Measurements from ENCODE around the gene TSG101.

TSG101 gene

DNA sequence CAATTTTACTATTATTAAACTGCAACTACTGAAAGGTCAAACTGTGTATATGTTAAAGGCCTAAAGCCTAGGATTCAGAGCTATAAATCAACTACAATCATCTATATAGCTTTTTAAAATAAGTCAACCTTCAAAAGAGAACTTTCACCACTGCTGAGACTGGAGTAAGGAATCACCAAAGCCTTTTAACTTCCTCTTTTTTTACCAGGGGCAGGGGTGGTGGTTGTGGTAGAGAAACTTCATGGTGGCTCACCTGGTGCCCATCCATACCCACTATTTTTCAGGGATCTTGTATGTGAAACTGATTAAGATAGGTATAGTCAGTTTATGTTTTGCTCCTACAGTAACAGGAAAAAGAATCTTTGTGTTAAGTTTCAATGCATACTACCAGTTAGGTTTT lies 31.5 kb downstream of the TSG101 start:
- H3K27ac ChIP-seq: no peak overlapping the region

GRCh38 chr11:18493310-18493709 lies 33.4 kb downstream of the TSG101 start:
- H3K4me3 ChIP-seq: no peak overlapping the region
- no peak overlapping the region for H3K27ac ChIP-seq

More for the DNA sequence above, 31.5 kb downstream of the TSG101 start:
- H3K4me3 ChIP-seq: no peak overlapping the region

GRCh38 chr11:18492888-18493287 lies 33.9 kb downstream of the TSG101 start:
- Histone ChIP-seq H3K4me3 (no peak overlapping the region), H3K27ac (no peak overlapping the region)

DNA sequence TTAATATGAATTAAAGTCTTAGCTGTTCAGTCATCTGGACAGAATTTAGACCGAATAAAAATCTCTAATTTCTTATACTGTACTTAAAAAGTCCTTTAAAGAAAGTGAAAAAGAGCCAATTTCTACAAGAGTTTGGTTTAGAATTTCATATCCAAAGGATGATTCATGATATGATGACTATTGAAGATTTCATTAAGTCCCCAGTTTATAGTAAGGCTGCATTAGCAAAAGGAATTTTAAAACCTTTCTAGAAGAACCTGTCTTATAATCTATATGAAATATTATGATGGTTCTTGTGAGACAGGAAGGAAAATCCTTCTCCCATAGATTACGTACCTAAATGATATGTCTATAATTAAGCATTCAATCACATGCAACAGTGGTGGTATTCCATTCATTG lies 34.8 kb downstream of the TSG101 start:
- Histone ChIP-seq H3K27ac (no peak overlapping the region), H3K4me3 (no peak overlapping the region)

DNA sequence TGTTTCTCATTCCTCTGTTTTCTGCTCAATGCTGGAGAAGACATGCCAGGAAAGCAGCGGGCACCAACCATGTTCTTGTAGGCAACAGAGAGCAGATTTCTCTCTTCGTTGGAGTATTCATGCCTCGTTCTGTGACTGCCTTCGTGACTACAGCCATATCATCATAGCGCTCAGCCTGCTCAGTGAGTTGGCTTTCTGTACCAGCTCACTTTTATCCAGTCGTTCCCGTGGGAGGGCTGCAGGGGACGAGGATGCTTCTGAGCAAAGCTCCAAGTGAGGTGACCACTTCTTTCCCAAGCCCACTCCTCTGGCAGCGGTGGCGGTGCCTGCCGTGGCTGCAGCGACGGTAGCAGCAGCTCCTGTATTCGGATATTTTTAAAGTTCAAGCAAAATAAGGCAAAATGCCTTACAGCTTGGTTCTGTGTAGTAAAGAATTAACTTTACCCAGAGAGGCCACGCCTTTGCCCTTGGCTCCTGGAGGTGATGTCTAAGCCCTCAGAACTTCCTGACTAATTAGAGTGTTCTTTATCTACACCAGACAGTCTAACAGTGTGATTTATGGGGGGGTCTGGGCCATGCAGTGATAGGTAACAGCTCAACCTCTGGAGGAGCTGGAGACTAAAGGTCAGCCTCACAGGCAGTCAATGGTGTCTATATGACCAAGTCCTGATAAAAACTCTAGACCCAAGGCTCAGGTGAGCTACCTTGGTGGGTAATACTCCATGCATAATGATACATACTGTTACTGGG lies 35.8 kb downstream of the TSG101 start:
- H3K27ac ChIP-seq: peak overlapping the region in 1 of 21 experiments; percentile 21
- H3K4me3 ChIP-seq: no peak overlapping the region

DNA sequence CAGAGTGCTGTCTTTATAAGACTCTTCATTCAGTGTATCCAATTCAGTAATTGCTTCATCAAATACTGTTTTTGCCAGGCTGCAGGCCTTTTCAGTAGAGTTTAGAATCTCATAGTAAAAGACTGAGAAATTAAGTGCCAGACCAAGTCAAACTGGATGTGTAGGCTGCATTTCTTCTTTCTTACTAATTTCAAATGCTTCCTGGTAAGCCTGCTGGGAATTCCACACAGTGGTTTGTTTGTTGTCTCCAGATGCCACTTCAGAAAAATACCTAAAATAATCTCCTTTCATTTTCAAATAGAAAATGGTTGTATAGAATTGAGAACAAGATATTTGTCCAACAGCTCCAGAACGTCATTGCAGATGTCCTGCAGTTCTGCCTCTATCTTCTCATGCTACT lies 36.4 kb downstream of the TSG101 start:
- H3K27ac ChIP-seq: peak overlapping the region in 1 of 21 experiments; percentile 21
- no peak overlapping the region for H3K4me3 ChIP-seq

DNA sequence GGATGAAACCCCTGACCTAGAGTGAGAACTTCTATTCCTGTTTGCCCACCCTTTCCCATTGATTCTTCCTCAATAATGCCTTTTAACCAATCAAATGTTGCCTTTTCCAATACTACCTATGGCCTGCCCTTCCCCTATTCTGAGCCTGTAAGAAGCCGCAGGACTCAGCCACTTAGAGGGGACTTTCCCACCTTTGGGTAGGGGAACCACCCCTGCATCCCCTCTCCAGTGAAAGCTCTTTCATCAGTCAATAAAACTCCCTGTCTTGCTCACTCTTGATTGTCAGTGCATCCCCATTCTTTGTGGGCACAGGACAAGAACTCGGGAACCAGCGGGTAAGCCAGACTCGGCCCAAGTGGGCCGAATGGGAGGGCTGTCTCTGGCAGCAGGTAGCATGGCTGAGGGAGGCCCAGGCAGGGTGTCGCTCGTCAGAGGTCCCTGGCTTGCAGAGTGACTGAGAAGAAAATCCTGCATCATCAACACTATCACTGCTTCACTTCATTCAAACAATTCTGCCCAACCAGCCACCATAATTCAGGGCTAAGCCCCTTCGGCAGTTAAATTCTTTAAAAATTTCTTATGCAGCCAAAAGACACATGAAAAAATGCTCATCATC lies 40.7 kb downstream of the TSG101 start:
- no peak overlapping the region for H3K4me3 ChIP-seq
- no peak overlapping the region for H3K27ac ChIP-seq

GRCh38 chr11:18479063-18479462 lies 47.7 kb downstream of the TSG101 start:
- Histone ChIP-seq H3K27ac (no peak overlapping the region), H3K4me3 (no peak overlapping the region)

GRCh38 chr11:18472587-18472986 lies 54.2 kb downstream of the TSG101 start:
- Histone ChIP-seq H3K4me3 (no peak overlapping the region), H3K27ac (no peak overlapping the region)

- Histone ChIP-seq H3K27ac (no peak overlapping the region), H3K4me3 (no peak overlapping the region)
These were observed 54.7 kb downstream of the TSG101 start for GRCh38 chr11:18471995-18472394.

DNA sequence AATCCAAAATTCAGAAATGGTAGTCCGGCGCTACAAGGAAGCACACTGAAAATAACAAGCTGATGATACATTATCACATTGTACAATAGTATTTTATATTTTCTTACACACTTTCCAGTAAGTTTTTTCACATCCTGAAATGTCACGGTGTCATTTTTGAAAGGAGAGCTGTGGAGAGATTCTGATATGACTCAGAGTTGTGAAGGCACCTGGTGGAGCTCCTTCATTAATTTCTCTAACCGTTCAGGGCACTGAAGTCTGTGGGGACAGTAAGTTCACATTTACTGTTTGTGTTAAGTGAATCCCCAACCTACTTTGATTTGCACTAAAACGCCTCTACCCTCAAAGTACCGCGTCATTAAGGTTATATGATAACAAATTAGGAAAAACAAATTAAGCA lies 57.8 kb downstream of the TSG101 start:
- Histone ChIP-seq H3K27ac (no peak overlapping the region), H3K4me3 (no peak overlapping the region)

GRCh38 chr11:18468059-18468458 lies 58.7 kb downstream of the TSG101 start:
- Histone ChIP-seq H3K4me3 (no peak overlapping the region), H3K27ac (no peak overlapping the region)

DNA sequence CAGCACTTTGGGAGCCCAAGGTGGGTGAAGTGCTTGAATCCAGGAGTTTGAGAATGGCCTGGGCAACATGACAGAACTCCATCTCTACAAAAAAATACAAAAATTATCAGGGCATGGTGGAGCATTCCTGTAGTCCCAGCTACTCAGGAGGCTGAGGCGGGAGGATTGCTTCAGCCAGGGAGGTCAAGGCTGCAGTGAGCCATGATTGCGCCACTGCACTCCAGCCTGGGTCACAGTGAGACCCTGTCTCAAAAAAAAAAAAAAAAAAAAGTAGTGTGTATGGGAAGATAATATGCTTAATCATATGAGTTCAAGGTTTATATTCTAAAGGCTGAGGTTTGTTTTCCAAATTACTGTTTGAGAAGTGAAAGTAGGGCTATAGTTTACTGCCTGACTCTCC lies 60.3 kb downstream of the TSG101 start:
- Histone ChIP-seq H3K27ac (no peak overlapping the region), H3K4me3 (no peak overlapping the region)

- no peak overlapping the region for H3K27ac ChIP-seq
- H3K4me3 ChIP-seq: no peak overlapping the region
These were observed 63.3 kb downstream of the TSG101 start for GRCh38 chr11:18463439-18463838.

DNA sequence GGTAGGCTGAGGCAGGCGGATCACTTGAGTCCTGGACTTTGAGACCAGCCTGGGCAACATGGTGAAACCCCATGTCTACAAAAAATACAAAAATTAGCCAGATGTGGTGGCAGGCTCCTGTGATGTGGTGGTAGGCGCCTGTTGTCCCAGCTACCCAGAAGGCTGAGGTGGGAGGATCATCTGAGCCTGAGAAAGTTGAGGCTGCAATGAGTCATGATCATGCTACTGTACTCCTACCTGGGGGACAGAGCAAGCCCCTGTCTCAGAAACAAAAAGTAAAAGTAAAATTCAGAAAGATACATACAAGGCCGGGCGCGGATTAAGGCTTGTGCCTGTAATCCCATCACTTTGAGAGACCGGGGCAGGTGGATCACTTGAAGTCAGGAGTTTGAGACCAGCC lies 64.8 kb downstream of the TSG101 start:
- Histone ChIP-seq H3K4me3 (no peak overlapping the region), H3K27ac (no peak overlapping the region)

- no peak overlapping the region for H3K27ac ChIP-seq
- H3K4me3 ChIP-seq: no peak overlapping the region
These were observed 67.1 kb downstream of the TSG101 start for GRCh38 chr11:18459634-18460033.

DNA sequence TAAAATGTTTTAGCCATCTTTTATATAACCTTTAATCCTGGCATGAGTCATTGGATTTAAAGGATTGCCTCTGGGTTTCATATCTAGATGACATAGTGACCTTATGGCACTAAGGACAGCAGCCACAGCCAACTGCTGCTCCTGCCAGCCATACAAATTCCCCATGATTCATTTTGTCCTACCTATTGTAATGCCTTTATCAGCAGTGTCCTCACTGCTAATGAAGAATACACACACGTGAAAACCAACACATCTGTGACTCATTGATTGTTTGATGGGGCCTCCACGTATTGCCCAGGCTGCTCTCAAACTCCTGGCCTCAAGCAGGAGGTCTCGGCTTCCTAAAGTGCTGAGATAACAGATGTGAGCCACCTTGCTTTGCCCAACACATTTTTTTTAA lies 69.3 kb downstream of the TSG101 start:
- H3K4me3 ChIP-seq: no peak overlapping the region
- no peak overlapping the region for H3K27ac ChIP-seq

- Histone ChIP-seq H3K4me3 (no peak within 1 kb of the TSS), H3K27ac (no peak within 1 kb of the TSS)
These were observed 70.9 kb downstream of the TSG101 start, which contains the start of gene LDHAL6A for GRCh38 chr11:18455686-18456372. LDHAL6A (plus strand) TSS chr11:18455856; CDS start chr11:18456681, 825 bp downstream.

DNA sequence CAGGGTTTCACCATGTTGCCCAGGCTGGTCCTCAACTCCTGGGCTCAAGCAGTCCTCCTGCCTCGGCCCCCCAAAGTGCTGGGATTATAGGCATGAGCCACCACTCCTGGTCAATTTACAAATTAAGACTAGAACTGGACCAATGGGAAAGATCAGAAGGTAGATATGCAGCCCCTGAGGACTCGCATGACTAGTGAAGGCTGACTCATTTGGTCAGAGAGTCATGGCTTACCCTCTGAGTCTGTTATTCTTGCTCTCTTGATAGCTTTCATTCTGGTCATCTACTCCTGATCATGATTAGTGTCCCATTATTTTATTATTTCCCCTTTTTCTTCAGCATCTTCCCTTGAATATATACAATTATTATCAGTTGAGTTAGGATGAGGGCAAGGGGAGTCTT lies 73.8 kb downstream of the TSG101 start:
- Histone ChIP-seq H3K4me3 (no peak overlapping the region), H3K27ac (no peak overlapping the region)

GRCh38 chr11:18449251-18449650 lies 77.5 kb downstream of the TSG101 start:
- no peak overlapping the region for H3K4me3 ChIP-seq
- H3K27ac ChIP-seq: no peak overlapping the region

- Histone ChIP-seq H3K27ac (no peak overlapping the region), H3K4me3 (no peak overlapping the region)
These were observed 88.1 kb downstream of the TSG101 start for GRCh38 chr11:18438691-18439090.

All from skin epidermis (tissue), 12 donors.